ENCODE measurements around the gene CBX1. TPM values are rescaled to one million over a fixed set of nuclear protein-coding genes. Genes with fewer than 3 reads are reported as not detected.

Gene CBX1
- total and polyA plus RNA-seq, 2 donors (not counting 3 experiments of a cell fraction or from before 2014, with no cell fraction given), result 20.4 to 95.2 TPM

DNA sequence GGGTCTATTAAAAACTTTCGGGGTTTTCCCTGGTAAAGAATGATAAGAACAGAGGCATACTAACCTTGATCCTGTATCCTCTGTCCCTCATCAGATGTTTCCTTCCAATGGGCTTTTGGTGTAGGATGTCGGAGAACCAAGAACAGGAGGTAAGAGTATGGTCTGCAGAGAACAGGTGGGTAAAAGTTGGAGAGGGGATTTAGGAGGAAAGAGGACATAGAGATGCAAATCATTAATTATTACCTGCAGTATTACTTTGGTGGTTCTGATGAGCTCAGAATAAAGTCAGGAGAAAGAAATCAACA lies 10.6 kb upstream of the CBX1 start:
- peaks cover 0 to 10% of the 10 kb centered on the region in 2 experiments for H3K36me3 ChIP-seq (ENCODE audit: control insufficient read depth in 2 of 2, extremely low read depth in 1 of 2, insufficient read depth in 2 of 2, low read length in 2 of 2)
- DNase-seq (ENCODE audit: low read depth, low spot score), result no peak
- no peak overlapping the region for H3K27ac ChIP-seq (ENCODE audit: insufficient read depth, low read depth, low read length)
- TF ChIP-seq JUN (IDR thresholded peaks at IDR 0.05; ENCODE audit: borderline replicate concordance, insufficient read depth, insufficient read length, low read depth) (no peak), EZH2 (IDR thresholded peaks at IDR 0.05; ENCODE audit: borderline replicate concordance, low read depth, low read length, severe bottlenecking) (no peak), POLR2AphosphoS5 (IDR thresholded peaks at IDR 0.05; ENCODE audit: insufficient read depth, low read depth, low read length) (no peak), GATA2 (IDR thresholded peaks at IDR 0.05; ENCODE audit: insufficient read depth, insufficient read length, low read depth, low read length) (no peak), POLR2A (IDR thresholded peaks at IDR 0.05; ENCODE audit: low read depth, low read length) (no peak), MAX (IDR thresholded peaks at IDR 0.05; ENCODE audit: insufficient read depth, insufficient read length) (no peak), MYC (IDR thresholded peaks at IDR 0.05; ENCODE audit: low read depth, low read length) (no peak), FOS (IDR thresholded peaks at IDR 0.05; ENCODE audit: borderline replicate concordance, insufficient read depth, low read length) (no peak)
- TF ChIP-seq, protein P1, sequence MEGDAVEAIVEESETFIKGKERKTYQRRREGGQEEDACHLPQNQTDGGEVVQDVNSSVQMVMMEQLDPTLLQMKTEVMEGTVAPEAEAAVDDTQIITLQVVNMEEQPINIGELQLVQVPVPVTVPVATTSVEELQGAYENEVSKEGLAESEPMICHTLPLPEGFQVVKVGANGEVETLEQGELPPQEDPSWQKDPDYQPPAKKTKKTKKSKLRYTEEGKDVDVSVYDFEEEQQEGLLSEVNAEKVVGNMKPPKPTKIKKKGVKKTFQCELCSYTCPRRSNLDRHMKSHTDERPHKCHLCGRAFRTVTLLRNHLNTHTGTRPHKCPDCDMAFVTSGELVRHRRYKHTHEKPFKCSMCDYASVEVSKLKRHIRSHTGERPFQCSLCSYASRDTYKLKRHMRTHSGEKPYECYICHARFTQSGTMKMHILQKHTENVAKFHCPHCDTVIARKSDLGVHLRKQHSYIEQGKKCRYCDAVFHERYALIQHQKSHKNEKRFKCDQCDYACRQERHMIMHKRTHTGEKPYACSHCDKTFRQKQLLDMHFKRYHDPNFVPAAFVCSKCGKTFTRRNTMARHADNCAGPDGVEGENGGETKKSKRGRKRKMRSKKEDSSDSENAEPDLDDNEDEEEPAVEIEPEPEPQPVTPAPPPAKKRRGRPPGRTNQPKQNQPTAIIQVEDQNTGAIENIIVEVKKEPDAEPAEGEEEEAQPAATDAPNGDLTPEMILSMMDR (IDR thresholded peaks at IDR 0.05; ENCODE audit: extremely low read depth in 1 of 2, insufficient read depth in 1 of 2, low read depth in 1 of 2, low read length in 2 of 2), result no peak
- CTCF ChIA-PET, result interaction anchor here (0.7 to 1.8 kb wide), 3 partner anchors 9 to 22 kb away, joined by 3 to 4 read pairs (median 3); no protein-coding TSS in a partner anchor
- no peaks in the 10 kb centered on the region for H4K20me1 ChIP-seq (replicated peaks; ENCODE audit: control insufficient read depth, extremely low read depth, insufficient read depth, low read length)
- no peak overlapping the region for H3K4me2 ChIP-seq (ENCODE audit: insufficient read depth, low read length)
- FAIRE-seq, result no peak
- no peaks in the 10 kb centered on the region for H3K27me3 ChIP-seq (ENCODE audit: control insufficient read depth in 2 of 2, insufficient read depth in 2 of 2, low read length in 2 of 2)
- H3K9me3 ChIP-seq (replicated peaks; ENCODE audit: control insufficient read depth, insufficient read depth, low read length), result no peaks in the 10 kb centered on the region
- H3K4me1 ChIP-seq (ENCODE audit: control insufficient read depth, extremely low read depth, insufficient read depth, low read length), result peaks cover 9% of the 10 kb centered on the region
- no peak overlapping the region for H3K9ac ChIP-seq (replicated peaks; ENCODE audit: extremely low read depth, insufficient read depth, low read length)
- peaks cover 40% of the 10 kb centered on the region for H3K79me2 ChIP-seq (ENCODE audit: control insufficient read depth, insufficient read depth, low read length)
- POLR2A ChIA-PET, result no interaction called here
- dilution Hi-C loops (cut with MboI; ENCODE audit: extremely low pct_ligation_motif_present, low sequenced_read_pairs) (no loop called here), intact Hi-C loops (cut with micrococcal nuclease) (no loop called here)
- H2AFZ ChIP-seq (ENCODE audit: low read depth, low read length), result no peak overlapping the region
- no TSS peak for BruUV-seq (replicated peaks)
- no peaks in the 10 kb centered on the region for H3K9me1 ChIP-seq (replicated peaks; ENCODE audit: control insufficient read depth, extremely low read depth, insufficient read depth, low read length)
- no peak overlapping the region for H3K4me3 ChIP-seq (replicated peaks in 1 of 3; ENCODE audit: insufficient read depth in 1 of 3, low read depth in 1 of 3, low read length in 3 of 3)
